ENCODE results near the gene KMT5B.

KMT5B gene

DNA sequence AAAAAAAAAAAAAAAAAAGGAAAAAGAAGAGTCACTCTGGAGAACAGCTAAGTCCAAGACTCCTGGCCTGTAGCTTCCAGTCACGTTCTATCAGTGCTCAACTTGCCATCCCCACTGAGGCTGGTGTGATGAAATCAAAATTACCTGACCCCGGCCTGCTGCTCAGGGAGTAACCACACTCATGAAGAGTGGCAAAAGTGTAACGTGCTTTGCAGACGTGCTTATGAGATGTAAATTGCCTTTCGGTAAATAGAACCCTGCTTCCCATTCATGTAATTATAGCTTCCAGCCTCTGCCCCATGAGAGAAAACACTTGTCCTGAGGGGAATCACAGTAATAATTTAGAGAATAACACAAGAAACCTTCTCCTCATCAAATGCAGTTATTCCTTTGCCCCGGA is 63.7 kb downstream of the KMT5B start:
- no peak for DNase-seq
- intact Hi-C loops (cut with DNase I): no loop called here

DNA sequence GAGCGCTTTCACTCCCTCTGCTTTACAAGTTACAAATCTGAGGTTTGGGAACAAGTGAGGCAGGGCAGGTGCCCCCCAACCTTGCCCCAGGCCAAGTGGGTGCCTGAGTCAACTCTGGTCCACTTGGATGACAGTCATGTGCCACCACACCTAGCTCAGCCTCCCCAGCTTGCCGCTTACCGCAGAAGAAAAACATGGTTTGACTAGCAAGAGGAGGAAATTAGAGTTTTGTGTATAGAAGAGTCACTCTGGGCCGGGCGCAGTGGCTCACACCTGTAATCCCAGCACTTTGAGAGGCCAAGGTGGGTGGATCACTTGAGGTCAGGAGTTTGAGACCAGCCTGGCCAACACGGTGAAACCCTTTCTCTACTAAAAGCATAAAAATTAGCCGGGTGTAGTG is 64.2 kb downstream of the KMT5B start:
- DNase-seq: no peak
- intact Hi-C loops (cut with DNase I): no loop called here

DNA sequence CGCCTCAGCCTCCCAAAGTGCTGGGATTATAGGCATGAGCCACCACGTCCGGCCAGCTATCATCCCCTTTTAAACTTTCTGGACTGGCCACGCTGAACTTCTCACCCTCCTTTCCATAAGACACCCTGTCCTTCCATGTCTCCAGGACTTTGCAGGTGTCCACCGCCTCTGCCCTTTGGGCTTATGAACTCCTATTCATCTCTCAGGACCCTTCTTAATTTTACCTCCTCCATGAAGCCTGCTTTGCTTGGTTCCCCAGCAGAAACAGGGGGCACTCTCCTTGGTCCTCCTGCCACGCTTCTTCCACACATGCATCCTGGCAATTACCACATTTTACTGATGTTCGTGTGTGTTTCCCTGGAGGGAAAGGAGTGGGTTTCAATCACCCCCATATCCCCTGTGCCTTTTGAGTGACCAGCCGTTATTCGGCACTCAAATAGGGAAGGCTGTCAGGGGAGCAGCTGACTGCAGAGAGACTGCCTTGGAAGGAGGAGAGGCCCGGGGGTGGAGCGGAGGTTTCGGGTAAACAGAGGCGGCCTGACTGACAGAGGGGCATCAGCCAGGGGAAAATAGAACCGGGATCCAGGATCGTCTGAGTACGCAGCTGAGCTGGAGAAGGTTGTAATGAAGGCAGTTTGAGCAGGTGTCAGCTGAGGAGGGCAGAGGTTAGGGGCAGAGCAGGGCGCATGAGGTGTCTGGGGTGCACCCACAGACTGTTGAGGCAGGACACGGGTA is 64.9 kb downstream of the KMT5B start:
- no peak for DNase-seq
- intact Hi-C loops (cut with DNase I): no loop called here

DNA sequence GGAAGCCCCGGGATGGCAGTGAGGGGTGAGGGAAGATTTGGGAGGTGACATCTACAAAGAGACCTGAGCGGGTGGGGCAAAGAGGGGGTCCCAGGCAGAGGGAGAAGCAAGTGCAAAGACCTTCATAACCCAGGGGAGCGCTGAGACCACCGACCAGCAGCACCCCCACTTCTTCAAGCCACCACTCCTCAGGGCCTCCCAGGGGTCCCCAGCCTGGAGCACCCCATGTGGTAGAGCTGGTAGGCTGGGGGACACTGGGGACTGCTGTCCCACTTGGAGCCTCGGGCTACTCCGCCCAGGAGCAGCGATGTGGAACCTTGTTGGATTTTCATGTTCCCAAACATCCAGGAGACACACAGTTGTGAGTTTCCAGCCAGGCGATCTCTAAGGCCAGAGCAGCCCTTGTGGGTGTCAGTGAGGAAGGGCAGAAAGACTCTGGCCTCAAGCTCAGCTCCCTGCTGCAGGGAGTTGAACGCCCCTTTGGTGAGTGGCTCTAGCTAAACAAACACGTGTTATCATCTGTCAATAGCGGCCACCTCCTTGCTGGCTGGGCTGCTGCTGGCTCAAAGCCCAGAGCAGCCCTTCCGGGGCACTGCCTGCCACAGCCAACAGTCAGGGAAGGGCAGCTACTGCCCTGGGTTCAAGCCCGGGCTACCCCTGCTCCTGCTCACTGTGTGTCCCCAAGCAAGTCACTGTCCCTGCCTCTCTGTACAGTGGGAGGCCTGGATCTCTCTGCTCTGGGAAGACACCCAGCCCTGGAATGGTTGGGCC is 66.2 kb downstream of the KMT5B start:
- intact Hi-C loops (cut with DNase I): no loop called here
- DNase-seq: peak in 4 of 10 donors; percentile 34 to 84 (median 60)

DNA sequence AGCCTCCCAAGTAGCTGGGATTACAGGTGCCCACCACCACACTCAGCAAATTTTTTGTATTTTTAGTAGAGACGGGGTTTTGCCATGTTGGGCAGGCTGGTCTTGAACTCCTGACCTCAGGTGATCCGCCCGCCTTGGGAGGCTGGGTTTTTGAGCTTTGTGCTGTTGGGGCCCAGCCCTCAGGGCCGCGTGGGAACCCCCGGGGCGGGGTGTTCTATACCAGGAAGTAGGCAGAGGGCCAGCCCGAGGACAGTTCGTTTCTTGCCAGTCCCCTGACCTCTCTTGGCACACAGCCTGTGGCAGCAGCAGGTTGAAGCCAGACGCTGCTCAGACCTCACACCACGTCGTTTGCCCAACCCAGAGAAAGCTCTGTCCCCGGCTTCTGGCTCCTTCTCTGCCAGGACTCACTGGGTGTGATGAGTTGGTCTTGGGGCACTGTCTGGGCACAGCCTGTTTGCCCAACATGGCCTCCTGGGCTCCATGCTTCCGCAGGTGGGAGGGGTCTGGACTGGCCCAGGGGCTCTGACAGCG is 67.0 kb downstream of the KMT5B start:
- intact Hi-C loops (cut with DNase I): no loop called here
- peak in 1 of 10 donors; percentile 90 for DNase-seq

DNA sequence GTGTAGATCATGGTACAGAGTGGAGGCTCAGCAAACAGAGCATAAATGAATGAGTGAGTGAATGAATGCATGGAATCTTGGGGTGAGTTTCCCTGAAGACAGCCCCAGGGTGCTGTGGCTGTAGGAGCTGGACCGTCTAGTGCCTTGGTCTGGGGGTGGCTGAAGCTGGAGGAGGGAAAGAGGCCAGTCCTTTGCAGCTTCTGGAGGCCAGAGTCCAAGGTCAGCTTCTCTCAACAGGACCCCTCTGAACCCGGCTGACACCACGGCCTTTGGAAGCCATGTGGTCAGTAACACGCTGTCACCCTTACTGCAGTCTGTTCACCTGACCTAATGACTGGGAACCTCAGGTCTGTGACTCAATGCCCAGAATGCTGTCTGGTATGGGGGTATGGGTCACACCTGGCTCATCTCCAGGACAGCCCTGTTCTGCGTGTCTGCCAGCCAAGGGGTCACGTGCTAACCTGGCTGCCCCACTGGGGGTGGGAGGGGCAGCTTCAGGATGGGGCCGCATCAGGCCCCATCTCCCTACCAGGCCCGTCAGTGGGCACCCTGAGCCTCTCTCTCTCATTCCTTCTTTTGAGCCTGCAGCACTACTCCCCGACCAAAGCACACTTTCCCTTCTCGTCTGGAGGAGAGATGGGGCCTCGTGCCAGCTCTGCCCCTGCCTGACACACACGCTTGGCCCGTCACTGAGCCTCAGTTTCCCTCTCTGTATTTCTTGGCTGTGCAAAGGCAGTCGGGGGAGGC is 67.8 kb downstream of the KMT5B start:
- DNase-seq: no peak
- intact Hi-C loops (cut with DNase I): no loop called here

DNA sequence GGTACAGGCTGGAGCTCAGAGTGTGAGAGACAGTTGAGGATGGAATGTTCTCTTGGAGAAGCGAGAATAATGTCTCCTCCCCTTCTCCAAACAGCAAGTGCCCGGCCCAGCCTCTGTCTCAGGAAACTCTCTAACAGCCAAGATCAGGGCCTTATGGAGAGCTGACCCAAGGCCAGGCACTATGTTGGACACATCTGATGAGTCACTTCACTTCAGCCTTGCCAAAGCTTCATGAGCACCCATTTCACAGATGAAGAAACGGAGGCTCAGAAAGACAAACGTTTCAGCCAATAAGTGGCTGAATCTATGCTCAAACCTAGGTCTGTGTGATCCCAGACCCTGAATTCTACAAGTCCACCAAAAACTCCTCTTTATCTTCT is 69.8 kb downstream of the KMT5B start:
- no peak for DNase-seq
- intact Hi-C loops (cut with DNase I): no loop called here

DNA sequence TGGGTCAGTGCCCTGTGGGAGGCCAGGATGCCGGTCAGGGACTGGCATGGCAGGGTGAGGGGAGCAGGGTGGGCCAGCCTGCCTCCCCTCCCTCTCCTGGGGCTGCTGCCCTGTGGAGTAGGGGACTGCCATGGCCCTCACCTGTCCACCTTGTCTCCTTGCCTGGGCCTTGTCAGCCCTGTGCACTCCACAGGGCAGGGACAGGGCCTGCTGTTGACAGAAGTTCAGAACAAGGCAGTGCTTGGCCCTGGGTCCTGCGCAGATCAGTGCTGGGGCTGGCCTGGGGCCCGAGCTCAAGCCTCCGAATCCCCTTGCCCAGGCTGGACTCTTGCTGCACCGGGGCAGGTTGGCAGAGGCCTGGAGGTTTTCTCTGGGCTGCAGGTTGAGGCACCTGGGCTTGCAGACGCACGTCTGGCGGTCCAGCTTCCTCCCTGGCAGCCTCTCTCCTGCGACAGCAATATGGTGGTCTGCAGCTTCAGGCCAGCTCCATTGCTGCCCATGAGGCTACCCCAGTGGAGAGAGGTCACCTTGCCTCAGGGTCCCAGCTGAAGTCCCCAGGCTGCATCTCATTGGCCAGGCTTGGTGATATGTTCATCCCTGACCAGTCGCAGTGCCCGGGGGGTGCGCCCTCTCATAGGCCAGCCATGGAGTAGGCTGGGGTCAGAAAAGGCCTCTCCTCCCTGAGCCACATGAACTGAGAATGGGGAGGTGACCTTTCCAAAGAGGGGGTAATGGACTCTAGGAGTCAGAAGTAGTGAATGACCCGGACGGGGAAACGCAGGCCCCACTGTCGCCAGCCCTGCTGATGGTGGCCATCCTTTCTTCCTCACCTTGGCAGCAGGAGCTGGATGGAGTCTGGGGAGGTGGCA is 70.4 kb downstream of the KMT5B start:
- peak in 1 of 10 donors; percentile 73 for DNase-seq
- intact Hi-C loops (cut with DNase I): no loop called here

DNA sequence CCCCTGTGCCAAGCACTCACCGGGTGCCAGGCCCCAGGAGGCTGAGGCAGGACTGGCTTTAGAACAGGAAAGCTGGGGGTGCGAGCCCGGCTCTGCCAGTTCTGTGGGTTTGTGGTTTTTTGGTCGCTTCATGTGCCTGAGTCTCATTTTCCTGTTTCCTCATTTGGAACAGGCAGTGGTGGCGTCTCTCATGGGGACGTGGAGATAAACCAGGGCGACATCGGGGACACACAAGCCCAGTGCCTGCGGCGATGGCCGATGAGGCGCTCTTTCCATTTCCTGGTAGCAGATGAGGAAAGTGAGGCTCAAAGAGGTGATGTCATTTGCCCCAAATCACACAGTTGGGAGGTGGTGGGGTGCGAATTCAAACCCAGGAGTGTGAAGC is 71.1 kb downstream of the KMT5B start:
- DNase-seq: peak in 1 of 10 donors; percentile 75
- intact Hi-C loops (cut with DNase I): no loop called here

DNA sequence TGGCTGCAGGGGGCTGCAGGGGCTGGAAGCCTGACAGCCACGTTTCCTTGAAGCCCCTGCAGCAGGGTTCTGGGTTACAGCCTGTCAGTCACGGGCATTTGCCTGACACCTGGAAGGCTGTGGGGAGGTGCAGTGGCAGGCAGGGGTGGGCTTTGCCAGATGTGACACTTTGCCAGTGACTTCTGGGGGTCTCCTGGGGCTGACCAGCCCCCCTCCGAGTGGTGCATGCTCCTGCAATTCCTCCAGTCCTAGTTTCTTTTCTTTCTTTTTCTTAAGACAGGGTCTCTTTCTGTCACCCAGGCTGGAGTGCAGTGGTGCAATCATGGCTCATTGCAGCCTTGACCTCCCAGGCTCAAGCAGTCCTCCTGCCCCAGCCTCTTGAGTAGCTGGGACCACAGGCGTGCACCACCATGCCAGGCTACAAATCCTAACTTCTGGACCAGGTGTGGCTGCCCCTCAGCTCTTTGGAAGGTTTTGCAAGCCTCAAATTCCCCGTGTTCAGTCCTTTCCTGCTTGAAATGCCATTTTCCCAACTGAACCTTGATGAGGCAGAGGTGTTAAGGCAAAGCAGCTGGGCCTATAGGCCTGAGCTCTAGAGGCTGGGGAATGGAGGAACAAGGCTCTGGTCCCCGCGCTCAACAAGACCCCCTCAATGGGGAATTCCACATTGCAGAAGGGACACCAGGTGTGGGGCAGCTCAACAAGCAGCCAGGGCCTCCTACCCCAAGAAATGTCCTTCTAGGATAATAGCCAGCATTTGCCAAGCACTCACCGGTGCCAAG is 71.7 kb downstream of the KMT5B start:
- intact Hi-C loops (cut with DNase I): no loop called here
- DNase-seq: no peak

DNA sequence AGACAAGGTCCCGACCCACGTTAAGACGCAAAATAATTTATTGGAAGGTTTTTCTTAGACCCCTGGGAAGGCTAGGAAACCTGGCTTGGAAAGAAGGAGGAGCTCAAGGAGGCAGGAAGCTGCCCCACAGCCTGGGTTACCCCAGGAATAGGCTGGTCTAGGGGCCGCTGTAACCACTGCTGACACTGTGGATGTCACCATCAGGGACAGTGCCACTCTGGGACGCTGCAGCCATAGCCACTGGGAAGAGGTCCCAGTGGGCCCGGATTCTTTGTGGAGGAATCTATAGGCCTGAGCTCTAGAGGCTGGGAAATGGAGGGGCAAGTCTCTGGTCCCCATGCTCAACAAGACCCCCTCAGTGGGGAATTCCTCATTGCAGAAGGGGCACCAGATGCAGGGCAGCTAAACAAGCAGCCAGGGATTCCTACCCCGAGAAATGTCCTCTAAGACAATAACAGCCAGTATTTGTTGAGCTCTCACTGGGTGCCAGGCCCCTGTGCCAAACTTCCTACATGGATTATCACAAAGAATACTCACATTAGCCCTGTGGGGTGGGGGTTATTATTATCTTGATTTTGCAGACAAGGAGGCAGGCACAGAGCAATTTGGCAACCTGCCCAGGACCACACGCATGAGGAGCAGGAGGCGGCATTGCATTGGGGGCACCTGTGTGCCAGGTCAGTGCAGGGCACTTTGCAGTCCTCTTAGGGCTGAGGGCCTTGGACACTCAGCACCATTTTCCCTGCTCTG is 72.4 kb downstream of the KMT5B start:
- intact Hi-C loops (cut with DNase I): no loop called here
- DNase-seq: peak in 3 of 10 donors; percentile 39 to 80 (median 49)

DNA sequence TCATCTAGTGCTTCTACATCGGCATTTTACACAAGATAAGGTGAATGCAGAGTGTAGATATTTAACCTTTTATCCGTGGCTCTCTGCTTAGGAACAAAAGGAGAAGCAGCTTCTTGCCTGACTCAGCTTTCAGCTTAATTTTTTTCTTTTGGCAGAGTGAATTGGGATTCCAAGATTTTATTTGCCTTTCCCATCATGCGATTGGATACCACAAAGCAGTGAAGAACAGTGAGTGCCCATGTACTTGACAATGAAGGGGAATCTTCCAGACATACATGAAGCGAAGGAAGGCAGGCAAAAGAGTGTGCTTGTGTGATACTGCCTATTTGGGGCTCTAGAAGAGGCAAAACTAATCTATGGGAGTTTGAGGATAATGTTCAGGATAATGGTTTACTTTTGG is 74.9 kb downstream of the KMT5B start:
- DNase-seq: no peak
- intact Hi-C loops (cut with DNase I): no loop called here

DNA sequence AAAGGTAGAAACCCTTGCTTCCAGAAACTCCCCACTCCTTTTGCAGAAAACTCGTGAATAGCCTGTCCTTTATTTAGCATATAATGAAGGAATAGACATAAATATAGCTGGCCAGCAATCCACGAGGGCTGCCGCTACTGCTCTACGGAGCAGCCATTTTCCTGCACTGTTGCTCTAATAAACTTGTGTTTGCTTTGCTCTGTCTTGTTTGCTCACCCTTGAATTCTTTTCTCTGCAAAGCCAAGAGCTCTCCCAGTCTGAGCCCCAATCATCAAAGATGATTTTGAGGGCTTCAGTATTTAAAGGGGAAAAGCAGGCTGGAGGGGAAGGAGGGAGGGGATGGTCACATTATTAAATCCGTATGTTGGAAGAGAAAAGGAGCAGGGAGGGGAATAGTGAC is 75.3 kb downstream of the KMT5B start:
- intact Hi-C loops (cut with DNase I): no loop called here
- no peak for DNase-seq

DNA sequence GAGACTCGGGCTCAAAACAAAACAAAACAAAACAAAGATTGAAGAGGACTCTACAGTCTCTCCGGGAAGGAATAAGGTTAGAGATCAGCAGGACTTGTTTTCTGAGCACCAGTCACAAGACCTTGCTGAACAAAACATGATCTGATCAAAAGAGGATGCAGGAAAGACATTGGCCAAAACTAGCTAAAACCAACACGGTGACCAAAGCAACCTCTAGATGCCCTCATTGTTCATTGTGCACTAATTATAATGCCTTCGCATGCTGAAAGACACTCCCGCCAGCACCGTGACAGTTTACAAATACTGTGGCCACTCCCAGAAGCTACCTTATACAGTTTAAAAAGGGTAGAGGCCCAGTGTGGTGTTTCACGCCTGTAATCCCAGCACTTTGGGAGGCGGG is 76.2 kb downstream of the KMT5B start:
- DNase-seq: no peak
- intact Hi-C loops (cut with DNase I): no loop called here

DNA sequence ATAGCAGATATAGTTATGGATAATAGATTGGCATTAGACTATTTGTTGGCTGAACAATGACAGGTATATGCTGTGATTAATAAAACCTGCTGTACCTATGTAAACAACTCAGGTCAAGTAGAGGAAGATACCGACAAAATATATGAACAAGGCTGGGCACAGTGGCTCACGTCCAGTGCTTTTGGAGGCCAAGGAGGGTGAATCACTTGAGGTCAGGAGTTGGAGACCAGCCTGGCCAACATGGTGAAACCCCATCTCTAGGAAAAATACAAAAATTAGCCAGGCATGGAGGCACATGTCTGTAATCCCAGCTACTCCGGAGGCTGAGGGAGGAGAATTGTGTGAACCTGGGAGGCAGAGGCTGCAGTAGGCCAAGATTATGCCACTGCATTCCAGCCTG is 77.9 kb downstream of the KMT5B start:
- intact Hi-C loops (cut with DNase I): no loop called here
- no peak for DNase-seq

DNA sequence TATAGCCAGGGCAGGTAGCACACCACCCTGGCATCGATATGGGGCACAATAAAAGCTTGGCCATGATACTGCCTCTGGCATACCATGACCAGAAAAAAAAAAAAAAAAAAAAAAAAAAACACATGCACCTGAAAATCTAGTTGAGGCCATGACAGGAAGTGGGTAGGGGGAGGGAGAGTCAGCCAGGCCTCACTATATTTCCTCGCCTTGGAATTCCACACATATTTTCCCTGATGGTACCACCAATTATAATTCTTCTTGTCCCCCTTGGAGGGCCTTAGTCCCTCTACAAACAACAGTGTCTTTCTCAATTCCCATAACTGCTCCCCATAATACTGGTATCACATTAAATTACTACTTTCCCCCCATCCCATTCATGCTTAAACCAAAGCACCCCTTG is 79.3 kb downstream of the KMT5B start:
- intact Hi-C loops (cut with DNase I): no loop called here

DNA sequence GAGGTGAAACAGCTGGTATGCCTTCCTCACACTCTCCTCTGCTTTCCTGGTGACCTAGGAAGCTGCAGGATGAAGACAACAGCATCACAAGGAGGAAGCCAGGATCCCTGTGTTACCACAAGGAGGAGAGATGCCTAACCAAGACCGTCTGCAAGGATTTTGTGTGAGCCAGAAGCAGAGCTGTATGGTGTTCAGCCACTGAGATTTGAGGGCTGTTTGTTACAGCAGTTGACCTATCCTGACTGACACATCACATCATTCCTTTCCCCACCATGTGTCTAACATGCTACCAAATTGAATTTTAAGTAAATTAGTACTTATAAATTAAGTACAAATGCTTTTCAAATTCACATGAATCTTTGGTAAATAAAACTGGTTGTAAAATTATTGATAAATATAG is 83.0 kb downstream of the KMT5B start:
- intact Hi-C loops (cut with DNase I): no loop called here
- no peak for DNase-seq

More for the DNA sequence above, 79.3 kb downstream of the KMT5B start:
- DNase-seq: no peak

DNA sequence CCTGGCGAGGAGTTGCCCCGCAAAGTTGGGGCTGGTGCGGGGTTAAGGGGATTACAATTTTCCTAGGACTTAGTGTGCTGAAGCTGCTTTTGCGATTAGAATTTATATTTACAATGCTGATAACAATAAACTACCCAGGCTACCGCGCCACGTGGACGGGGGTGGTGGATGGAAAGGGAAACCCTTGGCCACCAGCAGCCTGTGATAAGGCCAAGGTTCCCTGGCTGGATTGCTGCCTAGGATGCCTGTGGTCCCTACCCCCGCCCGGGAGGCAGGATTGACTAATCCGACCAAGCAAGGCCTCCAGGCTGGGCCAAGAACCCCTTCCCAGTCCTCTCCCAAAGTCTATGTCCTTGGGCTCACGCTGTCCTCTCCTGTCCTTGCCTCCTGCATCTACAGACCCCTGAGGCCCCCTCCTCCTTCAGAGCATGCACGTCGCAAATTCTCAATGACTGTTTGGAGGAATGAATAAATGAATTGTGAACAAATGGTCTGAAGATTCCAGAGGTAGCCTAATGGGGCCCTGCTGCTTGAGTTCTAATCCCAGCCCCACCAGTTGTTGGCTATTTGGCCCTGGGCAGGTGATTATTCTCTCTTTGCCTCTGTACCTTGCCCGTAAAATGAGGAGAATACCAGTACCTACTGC is 84.3 kb downstream of the KMT5B start:
- DNase-seq: peak in 1 of 10 donors; percentile 83
- intact Hi-C loops (cut with DNase I): no loop called here

Data from posterior cingulate gyrus (tissue), 11 donors.